Measurements from ENCODE around the gene SH3GLB2. TPM values are rescaled to one million over a fixed set of nuclear protein-coding genes. Genes with fewer than 3 reads are reported as not detected.
"Not testable (repeated sequence)": the region's sequence is repeated elsewhere in the genome, so short reads cannot be mapped to it uniquely, and the experiment has no call there.

SH3GLB2 gene
- total RNA-seq, 1 donor from 2014 or later, result 28.6 TPM

GRCh38 chr9:129001504-129002325 is 26.4 kb downstream of the SH3GLB2 start:
- no peak for DNase-seq (ENCODE audit: low read depth in 2 of 2)

GRCh38 chr9:128999581-129000206 is 28.4 kb downstream of the SH3GLB2 start:
- DNase-seq (ENCODE audit: low read depth in 2 of 2), result no peak

GRCh38 chr9:128998462-128998861 is 29.7 kb downstream of the SH3GLB2 start:
- no peak for DNase-seq (ENCODE audit: low read depth in 2 of 2)

- DNase-seq (ENCODE audit: low read depth in 2 of 2), result peak in 1 of 2 donors; percentile 28
Observed at GRCh38 chr9:128995791-128996190, 32.3 kb downstream of the SH3GLB2 start.

GRCh38 chr9:128992995-128993394 is 35.1 kb downstream of the SH3GLB2 start:
- peak in 1 of 2 donors; percentile 48 for DNase-seq (ENCODE audit: low read depth in 2 of 2)

GRCh38 chr9:128987805-128988204 is 40.3 kb downstream of the SH3GLB2 start:
- peak; percentile 30 to 48 for DNase-seq (ENCODE audit: low read depth in 2 of 2)

GRCh38 chr9:128986671-128987070 is 41.5 kb downstream of the SH3GLB2 start:
- DNase-seq (ENCODE audit: low read depth in 2 of 2), result no peak

- no peak for DNase-seq (ENCODE audit: low read depth in 2 of 2)
Observed at GRCh38 chr9:128983536-128983935, 44.6 kb downstream of the SH3GLB2 start.

- DNase-seq (ENCODE audit: low read depth in 2 of 2), result no peak
Observed at GRCh38 chr9:128979111-128979510, 49.0 kb downstream of the SH3GLB2 start.

GRCh38 chr9:128972956-128973355 is 55.2 kb downstream of the SH3GLB2 start:
- DNase-seq (ENCODE audit: low read depth in 2 of 2), result peak; percentile 40 to 76

GRCh38 chr9:128969491-128969890 is 58.6 kb downstream of the SH3GLB2 start:
- DNase-seq (ENCODE audit: low read depth in 2 of 2), result no peak

- not testable (repeated sequence) for DNase-seq (ENCODE audit: low read depth in 2 of 2)
Observed at GRCh38 chr9:128961403-128961802, 66.7 kb downstream of the SH3GLB2 start.

Other genes starting within 250 kb of the SH3GLB2 start
- 8.9 and 13.1 TPM in 2 replicates for gene TBC1D13, start 241.1 kb downstream of the SH3GLB2 start, total RNA-seq
- gene ENDOG, start 209.8 kb downstream of the SH3GLB2 start, total RNA-seq, result 21.6 and 29.6 TPM in 2 replicates
- gene SPOUT1, start 198.5 kb downstream of the SH3GLB2 start, total RNA-seq, result 10.9 and 24.4 TPM in 2 replicates
- gene KYAT1, start 146.4 kb downstream of the SH3GLB2 start, total RNA-seq, result 3.5 and 5.6 TPM in 2 replicates
- 62.1 and 101 TPM in 2 replicates for gene LRRC8A, start 146.2 kb downstream of the SH3GLB2 start, total RNA-seq
- 0.20 and 0.22 TPM in 2 replicates for gene PHYHD1, start 107.3 kb downstream of the SH3GLB2 start, total RNA-seq
- gene DOLK, start 80.7 kb downstream of the SH3GLB2 start, total RNA-seq, result 22.0 and 40.9 TPM in 2 replicates
- 27.0 and 40.1 TPM in 2 replicates for gene NUP188, start 80.6 kb downstream of the SH3GLB2 start, total RNA-seq
- gene MIGA2, start 8.3 kb upstream of the SH3GLB2 start, total RNA-seq, result 13.5 and 16.9 TPM in 2 replicates
- gene DOLPP1, start 52.8 kb upstream of the SH3GLB2 start, total RNA-seq, result 7.2 and 8.3 TPM in 2 replicates
- 24.2 and 25.6 TPM in 2 replicates for gene CRAT, start 82.5 kb upstream of the SH3GLB2 start, total RNA-seq
- 86.1 and 94.8 TPM in 2 replicates for gene PTPA, start 83.1 kb upstream of the SH3GLB2 start, total RNA-seq
- gene IER5L, start 149.9 kb upstream of the SH3GLB2 start, total RNA-seq, result 13.1 and 20.4 TPM in 2 replicates